Spleen (tissue), 11 donors: Measurements from ENCODE around the gene CYFIP2. TPM values are rescaled to one million over a fixed set of nuclear protein-coding genes. Genes with fewer than 3 reads are reported as not detected.
A peak's percentile ranks its signal among the peaks of the same experiment; 100 is the strongest.

Experiments used
- DNase-seq: peaks from one replicate; pipeline ENCODE4 v3.0.0-alpha.2; 2020
- H3K27ac ChIP-seq, 8 donors: fragments of 200-600 bp; sonication (generic) in 7 of 8; 1 replicate in 4 of 8; 2 replicates in 4 of 8; pipeline versions ENCODE4 v1.5.0 to v1.8.0; 2016 to 2021; ENCODE audit warnings: inconsistent platforms in 4 of 8, mild to moderate bottlenecking in 4 of 8, moderate library complexity in 1 of 8
- H3K27me3 ChIP-seq, 7 donors: fragments of 200-600 bp; sonication (generic) in 6 of 7; replicated peaks in 1 of 7; 1 replicate in 4 of 7; 2 replicates in 3 of 7; pipeline versions ENCODE4 v1.5.0 to v1.8.0; 2016 to 2021; ENCODE audit warnings: inconsistent platforms in 3 of 7, mild to moderate bottlenecking in 1 of 7
- H3K36me3 ChIP-seq, 6 donors: fragments of 200-600 bp; sonication (generic) in 5 of 6; 1 replicate in 4 of 6; 2 replicates in 2 of 6; pipeline versions ENCODE4 v1.5.0 to v1.8.0; 2016 to 2021; ENCODE audit warnings: inconsistent platforms in 2 of 6
- H3K4me1 ChIP-seq, 6 donors: fragments of 200-600 bp; sonication (generic) in 5 of 6; 1 replicate in 3 of 6; 2 replicates in 3 of 6; pipeline versions ENCODE4 v1.5.0 to v1.8.0; 2016 to 2021; ENCODE audit warnings: inconsistent platforms in 3 of 6
- H3K4me3 ChIP-seq, 8 donors: fragments of 200-600 bp; sonication (generic) in 7 of 8; 1 replicate in 4 of 8; 2 replicates in 4 of 8; pipeline versions ENCODE4 v1.5.0 to v1.8.0; 2016 to 2021; ENCODE audit warnings: inconsistent platforms in 4 of 8, mild to moderate bottlenecking in 4 of 8, moderate library complexity in 2 of 8
- H3K9me3 ChIP-seq, 8 donors: fragments of 200-600 bp; sonication (generic) in 7 of 8; 1 replicate in 4 of 8; 2 replicates in 4 of 8; pipeline versions ENCODE4 v1.5.0 to v1.8.0; 2016 to 2021; ENCODE audit warnings: inconsistent platforms in 4 of 8
- POLR2A ChIP-seq, 3 donors: fragments of 450-650 bp; IDR thresholded peaks; one replicate each; pipeline ENCODE4 v1.5.1; 2017; ENCODE audit warnings: antibody characterized with exemption in 3 of 3, mild to moderate bottlenecking in 1 of 3
- POLR2AphosphoS5 ChIP-seq, 3 donors: sonication (generic); formaldehyde crosslinking; IDR thresholded peaks; one replicate each; pipeline ENCODE4 v1.5.1; 2017; ENCODE audit warnings: antibody characterized with exemption in 3 of 3
- whole genome bisulfite sequencing, 5 donors: extraction: QIAGEN DNeasy Blood & Tissue Kit in 3 of 5; methylation state at CpG; one replicate each; pipeline versions ENCODE4 v1.1.5 to v1.1.7; 2013 to 2018; 5-methylcytosine and 5-hydroxymethylcytosine counted together
- intact Hi-C: fragments of 100-400 bp; cut with DNase I; formaldehyde crosslinking; loops from one replicate; pipeline ENCODE4 v1.15.0; 2023; ENCODE audit warnings: low total_unique reads
- polyA plus RNA-seq, 3 donors: library from polyadenylated mRNA; stranded (reverse); fragments of 200-250 nt; gene quantifications; one replicate each; pipeline ENCODE4 v1.2.1, GENCODE V29; 2013
- total RNA-seq, 7 donors: library from RNA; depleted of rRNA in 3 of 7; stranded (reverse); fragments of >200 nt in 3 of 7; fragmentation: NEBNext Ultra II Directional in 4 of 7; extraction: Animal tissue kit (Norgen Biotek cat#: 25700) in 4 of 7; gene quantifications; one replicate each; pipeline versions ENCODE4 v1.1.0 to v1.2.1, GENCODE V29; 2016 to 2021
- TF ChIP-seq, protein P1 (sequence below), 11 experiments: fragments of 200-600 bp in 7 of 11; fragments of 450-650 bp in 4 of 11; sonication (generic) in 4 of 11; IDR thresholded peaks in 8 of 11; conservative IDR thresholded peaks in 3 of 11; 1 replicate in 7 of 11; 2 replicates in 4 of 11; pipeline versions ENCODE4 v1.4.0 to v1.8.0; 2016 to 2021; ENCODE audit warnings: antibody characterized with exemption in 11 of 11, inconsistent platforms in 4 of 11, mild to moderate bottlenecking in 1 of 11
- donor health status: healthy with polysubstance abuse.
- donor health status: DM: no; HTN: no; CAD: no; lungs with moderate emphysema.
- donor health status: DM: no; HTN: no; CAD: no.
- donor health status: Bipolar disorder and iron deficiency.
- donor health status: healthy.
- donor health status: DM: no; HTN: no; CAD: no.
- donor health status: DM: yes; HTN: yes; CAD: no.

The CYFIP2 gene
- total and polyA plus RNA-seq, 10 donors: 74.8 to 232 (median 159) TPM

DNA sequence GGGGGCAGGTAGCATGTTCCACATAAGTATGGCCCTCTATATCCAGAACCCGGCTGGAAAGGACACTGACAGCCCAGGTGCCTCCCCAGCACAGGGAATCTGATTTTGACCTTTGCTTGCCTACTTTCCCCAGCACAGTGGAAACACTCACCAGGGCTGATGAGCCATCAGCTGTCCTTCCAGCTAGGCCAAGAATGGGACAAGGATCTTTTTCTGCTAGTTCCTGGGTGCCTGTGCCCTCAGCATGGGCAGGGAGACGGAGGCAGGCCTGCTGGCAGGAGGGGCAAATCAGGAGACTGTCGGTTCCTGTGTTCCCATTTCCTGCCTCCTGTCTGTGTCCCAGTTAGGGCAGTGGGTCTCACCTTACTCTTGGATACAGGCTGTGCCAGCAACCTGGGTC is 1.1 kb downstream of the CYFIP2 start:
- TF ChIP-seq POLR2AphosphoS5 (IDR thresholded peaks at IDR 0.05) (no peak), POLR2A (IDR thresholded peaks at IDR 0.05) (no peak)
- TF ChIP-seq, protein P1, sequence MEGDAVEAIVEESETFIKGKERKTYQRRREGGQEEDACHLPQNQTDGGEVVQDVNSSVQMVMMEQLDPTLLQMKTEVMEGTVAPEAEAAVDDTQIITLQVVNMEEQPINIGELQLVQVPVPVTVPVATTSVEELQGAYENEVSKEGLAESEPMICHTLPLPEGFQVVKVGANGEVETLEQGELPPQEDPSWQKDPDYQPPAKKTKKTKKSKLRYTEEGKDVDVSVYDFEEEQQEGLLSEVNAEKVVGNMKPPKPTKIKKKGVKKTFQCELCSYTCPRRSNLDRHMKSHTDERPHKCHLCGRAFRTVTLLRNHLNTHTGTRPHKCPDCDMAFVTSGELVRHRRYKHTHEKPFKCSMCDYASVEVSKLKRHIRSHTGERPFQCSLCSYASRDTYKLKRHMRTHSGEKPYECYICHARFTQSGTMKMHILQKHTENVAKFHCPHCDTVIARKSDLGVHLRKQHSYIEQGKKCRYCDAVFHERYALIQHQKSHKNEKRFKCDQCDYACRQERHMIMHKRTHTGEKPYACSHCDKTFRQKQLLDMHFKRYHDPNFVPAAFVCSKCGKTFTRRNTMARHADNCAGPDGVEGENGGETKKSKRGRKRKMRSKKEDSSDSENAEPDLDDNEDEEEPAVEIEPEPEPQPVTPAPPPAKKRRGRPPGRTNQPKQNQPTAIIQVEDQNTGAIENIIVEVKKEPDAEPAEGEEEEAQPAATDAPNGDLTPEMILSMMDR (IDR thresholded peaks at IDR 0.05 in 8 of 11, conservative IDR thresholded peaks at IDR 0.05 in 3 of 11): no peak
- H3K4me1 ChIP-seq: peaks cover 26 to 89% (median 78%) of the 10 kb centered on the region in 6 donors

DNA sequence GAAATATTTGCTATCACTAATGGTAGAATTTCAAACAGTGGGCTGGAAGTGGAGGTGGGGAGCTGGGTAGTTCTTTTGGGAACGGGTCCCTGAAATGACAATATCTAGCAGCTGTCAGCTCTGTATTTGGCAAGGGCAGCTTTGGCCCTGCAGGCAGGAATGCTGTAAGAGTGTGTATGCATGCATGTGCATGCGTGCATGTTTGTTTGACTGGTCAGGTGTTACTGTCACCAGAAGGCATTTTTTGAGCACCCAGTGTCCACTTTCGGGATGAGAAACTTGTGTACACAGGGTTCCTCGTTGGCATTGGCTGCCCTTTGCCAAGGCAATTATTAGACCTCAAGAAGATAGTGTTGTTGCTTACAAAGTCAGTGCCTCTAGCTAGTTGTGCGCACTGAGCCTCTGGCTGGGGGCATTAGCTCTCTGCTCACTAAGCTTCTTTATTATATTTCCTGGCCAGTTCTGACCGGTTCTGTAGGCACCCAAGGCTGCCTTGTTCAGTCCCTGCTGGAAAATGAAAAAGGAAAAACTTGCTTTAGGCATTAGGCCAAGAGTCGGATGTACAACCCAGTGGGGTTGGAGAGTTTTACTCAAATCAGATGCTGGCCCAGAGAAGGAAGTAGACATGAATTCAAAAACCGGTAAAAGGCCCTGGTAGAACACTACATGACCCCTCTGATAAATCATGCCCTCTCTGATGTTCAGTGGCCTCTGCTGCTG is 2.0 kb downstream of the CYFIP2 start:
- peak overlapping the region in 6 of 8 donors; percentile 64 to 97 (median 84) for H3K4me3 ChIP-seq
- H3K27ac ChIP-seq: peak overlapping the region in 7 of 8 donors; percentile 92 to 99 (median 96)
- intact Hi-C loops: no loop called here
- H3K9me3 ChIP-seq: no peaks in the 10 kb centered on the region
- no peak for DNase-seq
- H3K4me1 ChIP-seq: peaks cover 26 to 97% (median 86%) of the 10 kb centered on the region in 6 donors
- H3K27me3 ChIP-seq: no peaks in the 10 kb centered on the region
- WGBS, 5 donors: 66 to 72% (median 67%) methylated on average over 8 of the region's 8 CpGs
- TF ChIP-seq POLR2A (IDR thresholded peaks at IDR 0.05) (no peak), POLR2AphosphoS5 (IDR thresholded peaks at IDR 0.05) (no peak)
- TF ChIP-seq, protein P1 (IDR thresholded peaks at IDR 0.05 in 8 of 11, conservative IDR thresholded peaks at IDR 0.05 in 3 of 11): no peak
- H3K36me3 ChIP-seq: no peaks in the 10 kb centered on the region

More for the DNA sequence above, 1.1 kb downstream of the CYFIP2 start:
- Histone ChIP-seq H3K4me3 (peak overlapping the region in 7 of 8 donors; percentile 64 to 97 (median 80)), H3K27ac (peak overlapping the region; percentile 82 to 99 (median 96)), H3K27me3 (no peaks in the 10 kb centered on the region), H3K36me3 (no peaks in the 10 kb centered on the region), H3K9me3 (no peaks in the 10 kb centered on the region)
- 34 to 68% (median 52%) methylated on average over 2 to 3 of the region's 3 CpGs for WGBS, 5 donors
- no peak for DNase-seq
- intact Hi-C loops: no loop called here

DNA sequence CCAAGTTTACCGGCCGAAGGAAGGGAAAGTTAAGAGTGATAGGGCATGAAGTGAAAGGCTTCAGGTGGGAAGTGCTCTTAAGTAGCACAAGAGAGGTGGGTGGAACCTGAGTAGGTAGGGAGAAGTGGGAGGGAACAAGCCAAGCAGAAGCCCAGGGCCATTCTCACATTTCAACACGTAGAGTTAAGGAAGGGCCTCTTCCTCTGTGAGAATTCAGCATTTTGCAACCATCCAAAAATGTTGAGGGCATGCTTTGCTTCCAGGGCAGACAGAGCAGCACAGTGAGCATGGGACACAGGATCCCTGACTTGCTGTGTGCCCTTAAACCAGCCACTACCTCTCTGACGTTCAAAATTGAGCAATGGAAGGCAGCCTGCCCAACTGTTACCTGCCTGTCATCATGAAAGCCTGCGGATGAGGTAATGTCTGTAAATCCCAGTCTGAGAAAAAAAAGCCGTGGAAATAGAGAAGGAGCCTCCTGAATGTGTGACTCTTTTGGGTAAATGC is 3.3 kb downstream of the CYFIP2 start:
- Histone ChIP-seq H3K27me3 (no peaks in the 10 kb centered on the region), H3K4me1 (peaks cover 25 to 97% (median 88%) of the 10 kb centered on the region in 6 donors), H3K27ac (peak overlapping the region; percentile 22 to 99 (median 96)), H3K9me3 (no peaks in the 10 kb centered on the region), H3K4me3 (peak overlapping the region in 1 of 8 donors; percentile 97), H3K36me3 (no peaks in the 10 kb centered on the region)
- intact Hi-C loops: no loop called here
- WGBS, 5 donors: 35 to 58% (median 47%) methylated on average over 6 of the region's 6 CpGs
- DNase-seq: no peak
- TF ChIP-seq, protein P1 (IDR thresholded peaks at IDR 0.05 in 8 of 11, conservative IDR thresholded peaks at IDR 0.05 in 3 of 11): no peak
- peak in 1 of 3 donors; percentile 85 for TF ChIP-seq POLR2AphosphoS5 (IDR thresholded peaks at IDR 0.05)
- TF ChIP-seq POLR2A (IDR thresholded peaks at IDR 0.05): no peak

DNA sequence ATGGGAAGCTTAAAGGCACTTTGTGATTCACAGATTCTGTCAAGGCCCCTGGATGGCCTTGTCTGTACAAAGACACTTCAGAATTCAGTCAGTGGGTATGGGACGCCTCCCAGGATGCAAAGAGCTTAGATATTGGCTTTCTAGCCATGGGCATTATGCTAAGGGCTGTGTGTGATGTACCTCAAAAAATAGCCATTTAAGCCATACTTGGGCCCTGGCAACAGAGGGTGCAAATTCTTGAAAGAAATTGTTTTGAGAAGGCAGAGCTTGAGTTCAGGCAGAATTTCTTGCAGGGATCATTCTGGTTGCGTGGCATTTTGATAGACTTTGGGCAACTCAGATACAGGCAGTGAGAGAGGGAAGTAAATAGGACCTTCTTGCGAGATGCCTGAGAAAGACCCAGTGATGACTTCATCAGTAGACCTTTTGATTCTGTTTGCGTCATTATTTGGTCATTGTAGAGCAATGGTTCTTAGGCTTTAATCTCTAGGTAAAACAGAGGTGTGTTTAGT is 3.9 kb downstream of the CYFIP2 start:
- Histone ChIP-seq H3K36me3 (no peaks in the 10 kb centered on the region), H3K27ac (peak overlapping the region; percentile 22 to 99 (median 96)), H3K27me3 (no peaks in the 10 kb centered on the region), H3K4me3 (peak overlapping the region in 1 of 8 donors; percentile 97), H3K4me1 (peaks cover 25 to 97% (median 88%) of the 10 kb centered on the region in 6 donors), H3K9me3 (no peaks in the 10 kb centered on the region)
- no peak for DNase-seq
- TF ChIP-seq POLR2AphosphoS5 (IDR thresholded peaks at IDR 0.05) (no peak), POLR2A (IDR thresholded peaks at IDR 0.05) (no peak)
- TF ChIP-seq, protein P1 (IDR thresholded peaks at IDR 0.05 in 8 of 11, conservative IDR thresholded peaks at IDR 0.05 in 3 of 11): no peak
- intact Hi-C loops: no loop called here
- 49 to 71% (median 69%) methylated on average over 4 of the region's 4 CpGs for WGBS, 5 donors
